GM19452 (cell line): Measurements from ENCODE around the gene SETBP1.

ENCODE experiments used
- ATAC-seq: cut with Tn5 transposase; IDR thresholded peaks from one replicate; pipeline ENCODE4 v1.9.1; 2021; ENCODE audit not compliant: unreplicated experiment

SETBP1 gene

GRCh38 chr18:45007531-45007930 is 326.8 kb downstream of the SETBP1 start:
- no peak for ATAC-seq

GRCh38 chr18:45008694-45009413 is 328.2 kb downstream of the SETBP1 start:
- no peak for ATAC-seq

- ATAC-seq, result no peak
Observed at GRCh38 chr18:45009756-45010155, 329.1 kb downstream of the SETBP1 start.

GRCh38 chr18:45012286-45012685 is 331.6 kb downstream of the SETBP1 start:
- no peak for ATAC-seq

GRCh38 chr18:45014047-45014501 is 333.4 kb downstream of the SETBP1 start:
- no peak for ATAC-seq

GRCh38 chr18:45015788-45016128 is 335.1 kb downstream of the SETBP1 start:
- ATAC-seq, result no peak

- ATAC-seq, result no peak
Observed at GRCh38 chr18:45019469-45019868, 338.8 kb downstream of the SETBP1 start.

- ATAC-seq, result no peak
Observed at GRCh38 chr18:45023519-45023918, 342.8 kb downstream of the SETBP1 start.

GRCh38 chr18:45024357-45025088 is 343.8 kb downstream of the SETBP1 start:
- ATAC-seq, result no peak

- ATAC-seq, result no peak
Observed at GRCh38 chr18:45025089-45025450, 344.4 kb downstream of the SETBP1 start.

GRCh38 chr18:45026162-45026561 is 345.5 kb downstream of the SETBP1 start:
- ATAC-seq, result no peak

GRCh38 chr18:45034179-45034578 is 353.5 kb downstream of the SETBP1 start:
- no peak for ATAC-seq

- no peak for ATAC-seq
Observed at GRCh38 chr18:45037618-45038017, 356.9 kb downstream of the SETBP1 start.

GRCh38 chr18:45039376-45039775 is 358.7 kb downstream of the SETBP1 start:
- ATAC-seq, result no peak

GRCh38 chr18:45040879-45041278 is 360.2 kb downstream of the SETBP1 start:
- ATAC-seq, result no peak

- ATAC-seq, result no peak
Observed at GRCh38 chr18:45044787-45045186, 364.1 kb downstream of the SETBP1 start.

GRCh38 chr18:45046228-45046627 is 365.5 kb downstream of the SETBP1 start:
- ATAC-seq, result no peak

GRCh38 chr18:45046961-45047360 is 366.3 kb downstream of the SETBP1 start:
- ATAC-seq, result no peak

GRCh38 chr18:45049578-45050319 is 369.1 kb downstream of the SETBP1 start:
- ATAC-seq, result no peak

- no peak for ATAC-seq
Observed at GRCh38 chr18:45050712-45051601, 370.3 kb downstream of the SETBP1 start.

GRCh38 chr18:45054636-45055035 is 373.9 kb downstream of the SETBP1 start:
- no peak for ATAC-seq
